Neural crest cell (in vitro differentiated cells): ENCODE results near the gene BIN1. TPM values are rescaled to one million over a fixed set of nuclear protein-coding genes. Genes with fewer than 3 reads are reported as not detected.
A peak's percentile ranks its signal among the peaks of the same experiment; 100 is the strongest.

ENCODE experiments used
- DNase-seq: peaks from one replicate; pipeline ENCODE4 v3.0.0; 2021; ENCODE audit warnings: low read depth, mixed read lengths, low spot score
- H3K27ac Mint-ChIP-seq: one replicate; pipeline ENCODE4 v1.8.0; 2021; ENCODE audit warnings: mild to moderate bottlenecking, mixed read lengths; ENCODE audit not compliant: unreplicated experiment
- H3K27me3 Mint-ChIP-seq: 2 replicates; pipeline ENCODE4 v1.8.0; 2021; ENCODE audit warnings: low read depth, mild to moderate bottlenecking, mixed read lengths
- H3K36me3 Mint-ChIP-seq: 2 replicates; pipeline ENCODE4 v1.8.0; 2021; ENCODE audit warnings: low read depth, mild to moderate bottlenecking, mixed read lengths
- H3K4me1 Mint-ChIP-seq: 2 replicates; pipeline ENCODE4 v1.8.0; 2021; ENCODE audit warnings: mixed read lengths
- H3K4me3 Mint-ChIP-seq: one replicate; pipeline ENCODE4 v1.8.0; 2021; ENCODE audit warnings: mild to moderate bottlenecking, mixed read lengths
- H3K9me3 Mint-ChIP-seq: 2 replicates; pipeline ENCODE4 v1.8.0; 2021; ENCODE audit warnings: mixed read lengths
- CTCF ChIP-seq: fragments of 200-600 bp; sonication (generic); conservative IDR thresholded peaks from 2 replicates; pipeline ENCODE4 v1.5.0; 2021; ENCODE audit warnings: antibody characterized with exemption, mild to moderate bottlenecking
- total RNA-seq: library from RNA; stranded (reverse); gene quantifications from 2 replicates; pipeline ENCODE4 v1.2.1, GENCODE V29; 2021

The BIN1 gene
- total RNA-seq, 1 donor from 2014 or later = 67.7 TPM

GRCh38 chr2:127143841-127144782 is 37.2 kb upstream of the BIN1 start:
- no peak for TF ChIP-seq CTCF
- H3K36me3 Mint-ChIP-seq = no peaks in the 10 kb centered on the region
- H3K4me3 Mint-ChIP-seq = no peak overlapping the region
- H3K9me3 Mint-ChIP-seq = no peaks in the 10 kb centered on the region
- peak overlapping the region; percentile 65 for H3K27ac Mint-ChIP-seq
- H3K27me3 Mint-ChIP-seq = no peaks in the 10 kb centered on the region
- DNase-seq = no peak
- H3K4me1 Mint-ChIP-seq = peaks cover 30% of the 10 kb centered on the region

GRCh38 chr2:127142663-127143630 is 36.0 kb upstream of the BIN1 start:
- Mint-ChIP-seq H3K4me3 (no peak overlapping the region), H3K27ac (no peak overlapping the region), H3K4me1 (peaks cover 30% of the 10 kb centered on the region), H3K36me3 (no peaks in the 10 kb centered on the region), H3K9me3 (no peaks in the 10 kb centered on the region), H3K27me3 (no peaks in the 10 kb centered on the region)
- no peak for TF ChIP-seq CTCF
- no peak for DNase-seq

- no peak for DNase-seq
- TF ChIP-seq CTCF = no peak
- no peak overlapping the region for H3K4me3 Mint-ChIP-seq
- H3K36me3 Mint-ChIP-seq = no peaks in the 10 kb centered on the region
- H3K9me3 Mint-ChIP-seq = no peaks in the 10 kb centered on the region
- no peak overlapping the region for H3K27ac Mint-ChIP-seq
- peaks cover 23% of the 10 kb centered on the region for H3K4me1 Mint-ChIP-seq
- H3K27me3 Mint-ChIP-seq = no peaks in the 10 kb centered on the region
Measured at GRCh38 chr2:127140538-127140937, 33.6 kb upstream of the BIN1 start.

- DNase-seq = no peak
- Mint-ChIP-seq H3K36me3 (no peaks in the 10 kb centered on the region), H3K9me3 (no peaks in the 10 kb centered on the region), H3K4me3 (no peak overlapping the region), H3K27me3 (no peaks in the 10 kb centered on the region), H3K4me1 (peaks cover 19% of the 10 kb centered on the region), H3K27ac (no peak overlapping the region)
- peak; percentile 28 for TF ChIP-seq CTCF
Measured at GRCh38 chr2:127139766-127140165, 32.8 kb upstream of the BIN1 start.

GRCh38 chr2:127138281-127138680 is 31.3 kb upstream of the BIN1 start:
- Mint-ChIP-seq H3K4me3 (no peak overlapping the region), H3K9me3 (no peaks in the 10 kb centered on the region), H3K4me1 (peaks cover 7% of the 10 kb centered on the region), H3K27me3 (no peaks in the 10 kb centered on the region), H3K36me3 (no peaks in the 10 kb centered on the region), H3K27ac (no peak overlapping the region)
- no peak for TF ChIP-seq CTCF
- DNase-seq = no peak
